K562 (cell line): ENCODE data around the gene KSR2. TPM values are rescaled to one million over a fixed set of nuclear protein-coding genes. Genes with fewer than 3 reads are reported as not detected.

Experiments used
- ATAC-seq: fragments of 200-7000 bp; cut with Tn5 transposase; 3 replicates; pipeline ENCODE4 v1.9.1; 2020; ENCODE audit warnings: moderate library complexity
- BruUV-seq: library from RNA; stranded (reverse); fragments of 400-500 nt; replicated peaks from 2 replicates; lab custom pipeline; 2021; lab: Mats Ljungman, UMichigan
- CTCF ChIA-PET: fragments of 300-600 bp; formaldehyde crosslinking; extraction: SDS; loops from one replicate; lab custom pipeline; 2021; ENCODE audit warnings: low intra/inter-chr PET ratio; lab: Yijun Ruan, JAX
- POLR2A ChIA-PET: fragments of 300-600, 350-650 bp; sonication (Branson Sonifier 250); formaldehyde crosslinking; extraction: SDS; loops from one replicate; lab custom pipeline; 2021; ENCODE audit warnings: antibody characterized with exemption, inconsistent platforms; lab: Yijun Ruan, JAX
- DNase-seq, 4 experiments: peaks; one replicate each; pipeline versions ENCODE4 v3.0.0 to v3.0.0-alpha.2; 2011 to 2018; ENCODE audit warnings: low spot score in 3 of 4, mixed read lengths in 3 of 4; ENCODE audit errors: extremely low read depth in 1 of 4
- FAIRE-seq: peaks from 2 replicates; lab custom pipeline; 2011; peaks lifted over from hg19 to GRCh38; lab: Jason Lieb, UNC
- H2AFZ ChIP-seq: 2 replicates; pipeline ENCODE4 v1.6.0; 2011; ENCODE audit warnings: low read depth, low read length, control low read depth, inconsistent platforms
- H3K27ac ChIP-seq: fragments of 200-600 bp; 3 replicates; pipeline ENCODE4 v1.8.0; 2011; ENCODE audit warnings: low read depth, mild to moderate bottlenecking, control low read depth, inconsistent platforms, low read length, moderate library complexity, mixed read lengths; ENCODE audit errors: extremely low read depth
- H3K27me3 ChIP-seq, 2 experiments: fragments of 300-600 bp in 1 of 2; 2 replicates in 1 of 2; 3 replicates in 1 of 2; pipeline versions ENCODE4 v1.6.0 to v1.8.0; 2011; ENCODE audit warnings: inconsistent platforms in 2 of 2, low read length in 2 of 2, mild to moderate bottlenecking in 1 of 2, mixed read lengths in 1 of 2, moderate library complexity in 1 of 2; ENCODE audit not compliant: control insufficient read depth in 2 of 2, insufficient read depth in 2 of 2
- H3K36me3 ChIP-seq: fragments of 300-600 bp; 3 replicates; pipeline ENCODE4 v1.8.0; 2011; ENCODE audit warnings: mild to moderate bottlenecking, low read length, inconsistent platforms; ENCODE audit not compliant: control insufficient read depth, insufficient read depth
- H3K4me1 ChIP-seq, 2 experiments: fragments of 200-600 bp in 1 of 2; replicated peaks in 1 of 2; 2 replicates in 1 of 2; 3 replicates in 1 of 2; pipeline versions ENCODE4 v1.5.1 to v1.8.0; 2011; ENCODE audit warnings: inconsistent platforms in 2 of 2, low read length in 2 of 2, mild to moderate bottlenecking in 1 of 2, mixed read lengths in 1 of 2, moderate library complexity in 1 of 2; ENCODE audit not compliant: control insufficient read depth in 2 of 2, insufficient read depth in 2 of 2
- H3K4me2 ChIP-seq: 2 replicates; pipeline ENCODE4 v1.6.1; 2011; ENCODE audit warnings: low read length, control low read depth, inconsistent platforms, mixed read lengths; ENCODE audit not compliant: insufficient read depth
- H3K4me3 ChIP-seq: fragments of 200-600 bp; sonication (generic), shearing (Covaris generic); 2 replicates; pipeline ENCODE4 v1.5.1; 2016; ENCODE audit warnings: control low read depth, inconsistent platforms
- H3K79me2 ChIP-seq: fragments of 200-600 bp; 3 replicates; pipeline ENCODE4 v1.8.0; 2011; ENCODE audit warnings: low read length, inconsistent platforms; ENCODE audit not compliant: control insufficient read depth, insufficient read depth
- H3K9ac ChIP-seq, 2 experiments: 2 replicates each; pipeline versions ENCODE4 v1.6.0 to v1.6.1; 2011; ENCODE audit warnings: low read depth in 2 of 2, low read length in 2 of 2, control low read depth in 1 of 2, inconsistent platforms in 1 of 2, mild to moderate bottlenecking in 1 of 2, mixed read lengths in 1 of 2; ENCODE audit not compliant: insufficient read depth in 1 of 2
- H3K9me1 ChIP-seq: one replicate; pipeline ENCODE4 v1.6.0; 2011; ENCODE audit warnings: inconsistent platforms, mild to moderate bottlenecking, low read length, moderate library complexity; ENCODE audit not compliant: control insufficient read depth, insufficient read depth
- H3K9me3 ChIP-seq: replicated peaks from 2 replicates; pipeline ENCODE4 v1.5.1; 2011; ENCODE audit warnings: low read depth, low read length, inconsistent platforms; ENCODE audit not compliant: control insufficient read depth, insufficient read depth
- H4K20me1 ChIP-seq: replicated peaks from 2 replicates; pipeline ENCODE4 v1.6.1; 2011; ENCODE audit warnings: low read length, inconsistent platforms, mixed read lengths; ENCODE audit not compliant: control insufficient read depth, insufficient read depth
- GABPB2 ChIP-seq: fragments of 250-450 bp; sonication (Bioruptor Pico); conservative IDR thresholded peaks from 2 replicates; pipeline ENCODE4 v1.5.1; 2021; ENCODE audit warnings: mild to moderate bottlenecking
- RAD21 ChIP-seq, 2 experiments: fragments of 250-450 bp in 1 of 2; fragments of 450-650 bp in 1 of 2; sonication (Bioruptor Pico) in 1 of 2; formaldehyde crosslinking in 1 of 2; IDR thresholded peaks in 1 of 2; conservative IDR thresholded peaks in 1 of 2; 2 replicates each; pipeline versions ENCODE4 v1.4.0 to v1.8.0; 2020 to 2022; ENCODE audit warnings: mild to moderate bottlenecking in 2 of 2, moderate library complexity in 1 of 2
- SREBF2 ChIP-seq: sonication (generic); formaldehyde crosslinking; IDR thresholded peaks from 2 replicates; pipeline ENCODE4 v1.4.0; 2020; ENCODE audit warnings: mild to moderate bottlenecking, missing genetic modification reagents
- ZBTB7A ChIP-seq: IDR thresholded peaks from 2 replicates; pipeline ENCODE4 v1.6.1; 2011; ENCODE audit warnings: low read depth, mild to moderate bottlenecking, low read length, moderate library complexity, borderline replicate concordance; ENCODE audit not compliant: control insufficient read depth
- WGBS: fragments of 100-300 bp; shearing (Covaris generic); methylation state at CpG from one replicate; pipeline ENCODE4 v1.1.6; 2016; ENCODE audit warnings: low coverage, mixed read lengths; ENCODE audit not compliant: insufficient coverage; ENCODE audit errors: missing lambda C conversion rate; 5-methylcytosine and 5-hydroxymethylcytosine counted together
- in situ Hi-C: fragments of 300-500 bp; cut with MboI; formaldehyde crosslinking; loops from 4 replicates; pipeline ENCODE4 v1.15.0; 2018; ENCODE audit warnings: inconsistent platforms, mixed read lengths
- intact Hi-C: fragments of 100-400 bp; cut with micrococcal nuclease; formaldehyde crosslinking; loops from 2 replicates; pipeline ENCODE4 v1.14.2; 2022
- polyA plus RNA-seq, 8 experiments: library from polyadenylated mRNA; depleted of rRNA in 4 of 8; stranded (reverse) in 5 of 8; unstranded in 3 of 8; fragments of >200 nt; fragmentation: Nextera tagmentation in 2 of 8; fragmentation: Illumina TruSeq in 1 of 8; extraction: Ambion mirVana in 2 of 8; extraction: Trizol in 1 of 8; gene quantifications; 2 replicates each; pipeline versions ENCODE4 v1.2.1 to v1.2.3, GENCODE V29; 2011 to 2014; ENCODE audit warnings: inconsistent platforms in 1 of 8, missing spikeins in 1 of 8
- total RNA-seq, 7 experiments: library from RNA; depleted of rRNA in 6 of 7; stranded (reverse); fragments of >200 nt in 6 of 7; fragmentation: Illumina TruSeq in 2 of 7; extraction: Trizol in 2 of 7; gene quantifications; 2 replicates each; pipeline versions ENCODE4 v1.2.1 to v1.2.3, GENCODE V29; 2011 to 2021; ENCODE audit warnings: low replicate concordance in 1 of 7
- TF ChIP-seq, protein P1 (sequence below): sonication (generic); formaldehyde crosslinking; IDR thresholded peaks from 2 replicates; pipeline ENCODE4 v1.8.0; 2023; ENCODE audit warnings: missing genetic modification reagents, mild to moderate bottlenecking, borderline replicate concordance

Gene KSR2
- total and polyA plus RNA-seq, 9 of the 15 experiments (the other 6 are each of a cell fraction or from before 2014, with no cell fraction given): not detected

DNA sequence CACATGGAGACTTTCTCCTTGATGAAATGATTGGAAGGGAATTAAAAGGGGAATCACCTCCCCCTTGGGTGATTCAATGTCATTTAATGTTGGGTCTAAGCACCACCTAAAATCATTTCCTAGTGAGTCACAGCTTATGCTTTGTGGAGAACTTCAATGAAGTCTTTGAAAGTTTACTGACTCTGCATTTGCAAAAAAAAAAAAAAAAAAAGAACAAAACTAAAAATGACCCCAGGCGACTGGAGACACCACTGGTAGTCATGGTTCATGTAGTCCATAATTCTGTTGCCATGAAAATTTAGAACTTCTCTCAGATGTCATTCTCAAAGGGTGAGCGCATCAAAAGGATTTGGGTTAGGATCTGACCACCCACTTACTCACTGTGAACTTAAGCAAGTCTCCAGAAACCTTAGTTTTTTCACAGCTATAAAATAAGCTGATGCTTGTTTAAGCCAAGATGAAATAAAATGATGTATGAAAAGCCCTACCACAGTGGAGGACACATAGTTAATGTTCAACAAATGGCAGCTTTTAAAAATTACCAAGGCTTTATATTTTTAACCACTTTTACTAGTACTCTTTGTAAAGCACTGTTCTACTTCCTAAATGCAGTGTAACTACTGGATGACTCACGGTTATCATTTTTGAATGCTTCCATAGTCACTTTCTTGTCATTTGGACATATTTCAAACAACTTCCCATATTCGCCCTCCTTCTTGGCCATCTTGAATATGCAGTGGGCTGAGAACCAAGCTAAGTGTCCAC is 18.1 kb upstream of the KSR2 start:
- intact Hi-C loops (no loop called here), in situ Hi-C loops (no loop called here)
- H3K4me2 ChIP-seq: no peak overlapping the region
- H2AFZ ChIP-seq: no peak overlapping the region
- no peak overlapping the region for H3K9ac ChIP-seq
- 1% methylated on average over 4 of the region's 4 CpGs for WGBS
- no peaks in the 10 kb centered on the region for H3K9me3 ChIP-seq
- no TSS peak for BruUV-seq
- no peak for ATAC-seq
- H3K79me2 ChIP-seq: no peaks in the 10 kb centered on the region
- FAIRE-seq: no peak
- no peak overlapping the region for H3K4me3 ChIP-seq
- H3K9me1 ChIP-seq: no peaks in the 10 kb centered on the region
- H3K27me3 ChIP-seq: peaks cover 9 to 16% of the 10 kb centered on the region in 2 experiments; a peak in 3 of 5 replicates
- no peak overlapping the region for H3K27ac ChIP-seq
- DNase-seq: no peak
- no peaks in the 10 kb centered on the region for H3K4me1 ChIP-seq
- H4K20me1 ChIP-seq: no peaks in the 10 kb centered on the region
- H3K36me3 ChIP-seq: no peaks in the 10 kb centered on the region
- CTCF ChIA-PET: no interaction called here
- POLR2A ChIA-PET: no interaction called here
- TF ChIP-seq GABPB2 (CRISPR knock-in tag) (no peak), ZBTB7A (no peak), RAD21 (CRISPR knock-in tag; conservative IDR thresholded peaks at IDR 0.05 in 1 of 2, IDR thresholded peaks at IDR 0.05 in 1 of 2) (no peak), SREBF2 (no peak)
- TF ChIP-seq, protein P1, sequence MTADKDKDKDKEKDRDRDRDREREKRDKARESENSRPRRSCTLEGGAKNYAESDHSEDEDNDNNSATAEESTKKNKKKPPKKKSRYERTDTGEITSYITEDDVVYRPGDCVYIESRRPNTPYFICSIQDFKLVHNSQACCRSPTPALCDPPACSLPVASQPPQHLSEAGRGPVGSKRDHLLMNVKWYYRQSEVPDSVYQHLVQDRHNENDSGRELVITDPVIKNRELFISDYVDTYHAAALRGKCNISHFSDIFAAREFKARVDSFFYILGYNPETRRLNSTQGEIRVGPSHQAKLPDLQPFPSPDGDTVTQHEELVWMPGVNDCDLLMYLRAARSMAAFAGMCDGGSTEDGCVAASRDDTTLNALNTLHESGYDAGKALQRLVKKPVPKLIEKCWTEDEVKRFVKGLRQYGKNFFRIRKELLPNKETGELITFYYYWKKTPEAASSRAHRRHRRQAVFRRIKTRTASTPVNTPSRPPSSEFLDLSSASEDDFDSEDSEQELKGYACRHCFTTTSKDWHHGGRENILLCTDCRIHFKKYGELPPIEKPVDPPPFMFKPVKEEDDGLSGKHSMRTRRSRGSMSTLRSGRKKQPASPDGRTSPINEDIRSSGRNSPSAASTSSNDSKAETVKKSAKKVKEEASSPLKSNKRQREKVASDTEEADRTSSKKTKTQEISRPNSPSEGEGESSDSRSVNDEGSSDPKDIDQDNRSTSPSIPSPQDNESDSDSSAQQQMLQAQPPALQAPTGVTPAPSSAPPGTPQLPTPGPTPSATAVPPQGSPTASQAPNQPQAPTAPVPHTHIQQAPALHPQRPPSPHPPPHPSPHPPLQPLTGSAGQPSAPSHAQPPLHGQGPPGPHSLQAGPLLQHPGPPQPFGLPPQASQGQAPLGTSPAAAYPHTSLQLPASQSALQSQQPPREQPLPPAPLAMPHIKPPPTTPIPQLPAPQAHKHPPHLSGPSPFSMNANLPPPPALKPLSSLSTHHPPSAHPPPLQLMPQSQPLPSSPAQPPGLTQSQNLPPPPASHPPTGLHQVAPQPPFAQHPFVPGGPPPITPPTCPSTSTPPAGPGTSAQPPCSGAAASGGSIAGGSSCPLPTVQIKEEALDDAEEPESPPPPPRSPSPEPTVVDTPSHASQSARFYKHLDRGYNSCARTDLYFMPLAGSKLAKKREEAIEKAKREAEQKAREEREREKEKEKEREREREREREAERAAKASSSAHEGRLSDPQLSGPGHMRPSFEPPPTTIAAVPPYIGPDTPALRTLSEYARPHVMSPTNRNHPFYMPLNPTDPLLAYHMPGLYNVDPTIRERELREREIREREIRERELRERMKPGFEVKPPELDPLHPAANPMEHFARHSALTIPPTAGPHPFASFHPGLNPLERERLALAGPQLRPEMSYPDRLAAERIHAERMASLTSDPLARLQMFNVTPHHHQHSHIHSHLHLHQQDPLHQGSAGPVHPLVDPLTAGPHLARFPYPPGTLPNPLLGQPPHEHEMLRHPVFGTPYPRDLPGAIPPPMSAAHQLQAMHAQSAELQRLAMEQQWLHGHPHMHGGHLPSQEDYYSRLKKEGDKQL (CRISPR knock-in tag): no peak
